K562 (cell line): ENCODE results near the gene GSDME. TPM values are rescaled to one million over a fixed set of nuclear protein-coding genes. Genes with fewer than 3 reads are reported as not detected.
"Not testable (repeated sequence)": the region's sequence is repeated elsewhere in the genome, so short reads cannot be mapped to it uniquely, and the experiment has no call there.

ENCODE experiments used
- ATAC-seq: fragments of 200-7000 bp; cut with Tn5 transposase; 3 replicates; pipeline ENCODE4 v1.9.1; 2020; ENCODE audit warnings: moderate library complexity
- BruUV-seq: library from RNA; stranded (reverse); fragments of 400-500 nt; replicated peaks from 2 replicates; lab custom pipeline; 2021; lab: Mats Ljungman, UMichigan
- CTCF ChIA-PET: fragments of 300-600 bp; formaldehyde crosslinking; extraction: SDS; loops from one replicate; lab custom pipeline; 2021; ENCODE audit warnings: low intra/inter-chr PET ratio; lab: Yijun Ruan, JAX
- POLR2A ChIA-PET: fragments of 300-600, 350-650 bp; sonication (Branson Sonifier 250); formaldehyde crosslinking; extraction: SDS; loops from one replicate; lab custom pipeline; 2021; ENCODE audit warnings: antibody characterized with exemption, inconsistent platforms; lab: Yijun Ruan, JAX
- DNase-seq, 4 experiments: peaks; one replicate each; pipeline versions ENCODE4 v3.0.0 to v3.0.0-alpha.2; 2011 to 2018; ENCODE audit warnings: low spot score in 3 of 4, mixed read lengths in 3 of 4; ENCODE audit errors: extremely low read depth in 1 of 4
- FAIRE-seq: peaks from 2 replicates; lab custom pipeline; 2011; peaks lifted over from hg19 to GRCh38; lab: Jason Lieb, UNC
- H2AFZ ChIP-seq: 2 replicates; pipeline ENCODE4 v1.6.0; 2011; ENCODE audit warnings: low read depth, low read length, control low read depth, inconsistent platforms
- H3K27ac ChIP-seq: fragments of 200-600 bp; 3 replicates; pipeline ENCODE4 v1.8.0; 2011; ENCODE audit warnings: low read depth, mild to moderate bottlenecking, control low read depth, inconsistent platforms, low read length, moderate library complexity, mixed read lengths; ENCODE audit errors: extremely low read depth
- H3K27me3 ChIP-seq, 2 experiments: fragments of 300-600 bp in 1 of 2; 2 replicates in 1 of 2; 3 replicates in 1 of 2; pipeline versions ENCODE4 v1.6.0 to v1.8.0; 2011; ENCODE audit warnings: inconsistent platforms in 2 of 2, low read length in 2 of 2, mild to moderate bottlenecking in 1 of 2, mixed read lengths in 1 of 2, moderate library complexity in 1 of 2; ENCODE audit not compliant: control insufficient read depth in 2 of 2, insufficient read depth in 2 of 2
- H3K36me3 ChIP-seq: fragments of 300-600 bp; 3 replicates; pipeline ENCODE4 v1.8.0; 2011; ENCODE audit warnings: mild to moderate bottlenecking, low read length, inconsistent platforms; ENCODE audit not compliant: control insufficient read depth, insufficient read depth
- H3K4me1 ChIP-seq, 2 experiments: fragments of 200-600 bp in 1 of 2; replicated peaks in 1 of 2; 2 replicates in 1 of 2; 3 replicates in 1 of 2; pipeline versions ENCODE4 v1.5.1 to v1.8.0; 2011; ENCODE audit warnings: inconsistent platforms in 2 of 2, low read length in 2 of 2, mild to moderate bottlenecking in 1 of 2, mixed read lengths in 1 of 2, moderate library complexity in 1 of 2; ENCODE audit not compliant: control insufficient read depth in 2 of 2, insufficient read depth in 2 of 2
- H3K4me2 ChIP-seq: 2 replicates; pipeline ENCODE4 v1.6.1; 2011; ENCODE audit warnings: low read length, control low read depth, inconsistent platforms, mixed read lengths; ENCODE audit not compliant: insufficient read depth
- H3K4me3 ChIP-seq: fragments of 200-600 bp; sonication (generic), shearing (Covaris generic); 2 replicates; pipeline ENCODE4 v1.5.1; 2016; ENCODE audit warnings: control low read depth, inconsistent platforms
- H3K79me2 ChIP-seq: fragments of 200-600 bp; 3 replicates; pipeline ENCODE4 v1.8.0; 2011; ENCODE audit warnings: low read length, inconsistent platforms; ENCODE audit not compliant: control insufficient read depth, insufficient read depth
- H3K9ac ChIP-seq, 2 experiments: 2 replicates each; pipeline versions ENCODE4 v1.6.0 to v1.6.1; 2011; ENCODE audit warnings: low read depth in 2 of 2, low read length in 2 of 2, control low read depth in 1 of 2, inconsistent platforms in 1 of 2, mild to moderate bottlenecking in 1 of 2, mixed read lengths in 1 of 2; ENCODE audit not compliant: insufficient read depth in 1 of 2
- H3K9me1 ChIP-seq: one replicate; pipeline ENCODE4 v1.6.0; 2011; ENCODE audit warnings: inconsistent platforms, mild to moderate bottlenecking, low read length, moderate library complexity; ENCODE audit not compliant: control insufficient read depth, insufficient read depth
- H3K9me3 ChIP-seq: replicated peaks from 2 replicates; pipeline ENCODE4 v1.5.1; 2011; ENCODE audit warnings: low read depth, low read length, inconsistent platforms; ENCODE audit not compliant: control insufficient read depth, insufficient read depth
- H4K20me1 ChIP-seq: replicated peaks from 2 replicates; pipeline ENCODE4 v1.6.1; 2011; ENCODE audit warnings: low read length, inconsistent platforms, mixed read lengths; ENCODE audit not compliant: control insufficient read depth, insufficient read depth
- CREB1 ChIP-seq, 2 experiments: sonication (generic) in 1 of 2; formaldehyde crosslinking in 1 of 2; IDR thresholded peaks; 2 replicates each; pipeline versions ENCODE4 v1.6.1 to v1.8.0; 2012 to 2022; ENCODE audit warnings: inconsistent platforms in 1 of 2, mild to moderate bottlenecking in 1 of 2, missing genetic modification reagents in 1 of 2, moderate library complexity in 1 of 2
- ETS1 ChIP-seq: conservative IDR thresholded peaks from 2 replicates; pipeline ENCODE4 v1.6.1; 2011; ENCODE audit warnings: low read depth, mild to moderate bottlenecking, low read length; ENCODE audit not compliant: control insufficient read depth
- NR1H2 ChIP-seq: sonication (generic); formaldehyde crosslinking; IDR thresholded peaks from 2 replicates; pipeline ENCODE4 v1.4.0; 2020; ENCODE audit warnings: mild to moderate bottlenecking, missing genetic modification reagents
- RBBP5 ChIP-seq: fragments of 200-600 bp; sonication (generic); IDR thresholded peaks from 2 replicates; pipeline ENCODE4 v1.6.1; 2012; ENCODE audit warnings: borderline replicate concordance, mild to moderate bottlenecking, low read length, control low read depth, inconsistent platforms; ENCODE audit not compliant: insufficient read depth, poor library complexity, severe bottlenecking
- WGBS: fragments of 100-300 bp; shearing (Covaris generic); methylation state at CpG from one replicate; pipeline ENCODE4 v1.1.6; 2016; ENCODE audit warnings: low coverage, mixed read lengths; ENCODE audit not compliant: insufficient coverage; ENCODE audit errors: missing lambda C conversion rate; 5-methylcytosine and 5-hydroxymethylcytosine counted together
- in situ Hi-C: fragments of 300-500 bp; cut with MboI; formaldehyde crosslinking; loops from 4 replicates; pipeline ENCODE4 v1.15.0; 2018; ENCODE audit warnings: inconsistent platforms, mixed read lengths
- intact Hi-C: fragments of 100-400 bp; cut with micrococcal nuclease; formaldehyde crosslinking; loops from 2 replicates; pipeline ENCODE4 v1.14.2; 2022
- polyA plus RNA-seq, 8 experiments: library from polyadenylated mRNA; depleted of rRNA in 4 of 8; stranded (reverse) in 5 of 8; unstranded in 3 of 8; fragments of >200 nt; fragmentation: Nextera tagmentation in 2 of 8; fragmentation: Illumina TruSeq in 1 of 8; extraction: Ambion mirVana in 2 of 8; extraction: Trizol in 1 of 8; gene quantifications; 2 replicates each; pipeline versions ENCODE4 v1.2.1 to v1.2.3, GENCODE V29; 2011 to 2014; ENCODE audit warnings: inconsistent platforms in 1 of 8, missing spikeins in 1 of 8
- total RNA-seq, 7 experiments: library from RNA; depleted of rRNA in 6 of 7; stranded (reverse); fragments of >200 nt in 6 of 7; fragmentation: Illumina TruSeq in 2 of 7; extraction: Trizol in 2 of 7; gene quantifications; 2 replicates each; pipeline versions ENCODE4 v1.2.1 to v1.2.3, GENCODE V29; 2011 to 2021; ENCODE audit warnings: low replicate concordance in 1 of 7
- TF ChIP-seq, protein P1 (sequence below): fragments of 200-800 bp; sonication (Bioruptor generic); IDR thresholded peaks from 2 replicates; pipeline ENCODE4 v1.6.1; 2017; ENCODE audit warnings: missing genetic modification characterization, missing compliant biosample characterization

GSDME gene
- total and polyA plus RNA-seq, 9 of the 15 experiments (the other 6 are each of a cell fraction or from before 2014, with no cell fraction given) = 0.37 to 1.9 (median 0.62) TPM

DNA sequence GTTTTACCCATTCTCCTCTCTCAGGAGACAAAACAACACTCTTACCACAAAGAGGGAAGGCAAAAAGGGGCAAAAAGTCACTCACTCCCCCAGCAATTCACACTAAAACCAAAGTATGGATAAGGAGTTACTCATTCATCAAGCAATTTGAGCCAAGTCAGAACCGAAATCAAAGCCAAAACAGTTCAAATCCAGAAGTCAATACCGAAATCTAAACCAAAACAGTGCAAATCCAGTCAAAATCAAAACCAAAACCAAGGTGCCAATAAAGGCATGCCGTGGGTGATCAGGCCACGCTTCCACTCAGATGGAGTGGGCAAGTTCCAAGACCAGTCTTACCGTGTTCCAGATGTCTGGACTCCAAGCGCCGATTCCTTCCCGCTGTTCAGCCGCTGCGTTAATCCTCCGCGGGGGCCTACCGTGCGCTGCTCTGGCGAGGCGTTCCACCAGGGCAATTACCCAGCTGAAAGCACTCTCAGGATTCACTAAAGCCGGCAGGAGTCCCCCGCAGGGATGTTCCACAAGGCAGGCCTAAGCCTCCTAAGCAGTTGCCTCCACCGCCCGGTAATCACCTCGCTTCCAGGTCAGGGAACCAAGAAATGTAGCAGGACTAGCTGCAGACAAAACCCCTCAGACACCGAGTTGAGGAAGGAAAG, 37.6 kb upstream of the GSDME start:
- POLR2A ChIA-PET = interaction anchor here (0.6 to 1.0 kb wide), 4 partner anchors 16 to 503 kb away, joined by 3 to 5 read pairs (median 3); no protein-coding TSS in a partner anchor
- H3K9ac ChIP-seq = peak overlapping the region; percentile 46 to 50; a peak in 3 of 4 replicates
- TF ChIP-seq NR1H2 (CRISPR knock-in tag) = 0 out of 2 replicates have a peak, but pooled peaks have one; percentile 39
- not testable (repeated sequence) for TF ChIP-seq CREB1 (IDR thresholded peaks at IDR 0.05)
- TF ChIP-seq CREB1 (CRISPR knock-in tag; IDR thresholded peaks at IDR 0.05) = 0 out of 2 replicates have a peak, but pooled peaks have one; percentile 10
- TF ChIP-seq, protein P1, sequence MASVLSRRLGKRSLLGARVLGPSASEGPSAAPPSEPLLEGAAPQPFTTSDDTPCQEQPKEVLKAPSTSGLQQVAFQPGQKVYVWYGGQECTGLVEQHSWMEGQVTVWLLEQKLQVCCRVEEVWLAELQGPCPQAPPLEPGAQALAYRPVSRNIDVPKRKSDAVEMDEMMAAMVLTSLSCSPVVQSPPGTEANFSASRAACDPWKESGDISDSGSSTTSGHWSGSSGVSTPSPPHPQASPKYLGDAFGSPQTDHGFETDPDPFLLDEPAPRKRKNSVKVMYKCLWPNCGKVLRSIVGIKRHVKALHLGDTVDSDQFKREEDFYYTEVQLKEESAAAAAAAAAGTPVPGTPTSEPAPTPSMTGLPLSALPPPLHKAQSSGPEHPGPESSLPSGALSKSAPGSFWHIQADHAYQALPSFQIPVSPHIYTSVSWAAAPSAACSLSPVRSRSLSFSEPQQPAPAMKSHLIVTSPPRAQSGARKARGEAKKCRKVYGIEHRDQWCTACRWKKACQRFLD (CRISPR knock-in tag) = peak; percentile 37; the same call in 1 of the 2 replicates
- TF ChIP-seq ETS1 = 0 out of 2 replicates have a peak, but pooled peaks have one; percentile 8
- peak; percentile 34 for TF ChIP-seq RBBP5

More for the DNA sequence above, 37.6 kb upstream of the GSDME start:
- H3K27ac ChIP-seq = peak overlapping the region; percentile 22; the same call in 2 of the 3 replicates
- peaks cover 10% of the 10 kb centered on the region; the same call in 2 of the 3 replicates for H3K36me3 ChIP-seq
- peak overlapping the region; percentile 70 for H3K4me2 ChIP-seq
- 33% methylated on average over 22 of the region's 22 CpGs for WGBS
- FAIRE-seq (peak; percentile 54), ATAC-seq (peak; percentile 86), DNase-seq (peak in 2 of 4 experiments; percentile 15 to 42)
- in situ Hi-C loops, H3K27me3 ChIP-seq, H4K20me1 ChIP-seq, H3K9me1 ChIP-seq, BruUV-seq, CTCF ChIA-PET, H3K9me3 ChIP-seq: not testable (repeated sequence)
- intact Hi-C loops = loop anchor here (10.0 kb wide), 1 partner anchor 70 kb away; no protein-coding TSS in a partner anchor
- H3K79me2 ChIP-seq = peaks cover 28% of the 10 kb centered on the region; the same call in 1 of the 3 replicates
- peak overlapping the region; percentile 60 for H2AFZ ChIP-seq
- H3K4me1 ChIP-seq = peaks cover 7 to 20% of the 10 kb centered on the region in 2 experiments; a peak in 4 of 5 replicates
- peak overlapping the region; percentile 35; the same call in 1 of the 2 replicates for H3K4me3 ChIP-seq
